CD4-positive, alpha-beta T cell treated with Interferon gamma for 1 hour (primary cell): ENCODE measurements around the gene FAM168A.

Experiments
- DNase-seq: peaks from one replicate; pipeline ENCODE4 v3.0.0-alpha.2; 2020

The FAM168A gene

DNA sequence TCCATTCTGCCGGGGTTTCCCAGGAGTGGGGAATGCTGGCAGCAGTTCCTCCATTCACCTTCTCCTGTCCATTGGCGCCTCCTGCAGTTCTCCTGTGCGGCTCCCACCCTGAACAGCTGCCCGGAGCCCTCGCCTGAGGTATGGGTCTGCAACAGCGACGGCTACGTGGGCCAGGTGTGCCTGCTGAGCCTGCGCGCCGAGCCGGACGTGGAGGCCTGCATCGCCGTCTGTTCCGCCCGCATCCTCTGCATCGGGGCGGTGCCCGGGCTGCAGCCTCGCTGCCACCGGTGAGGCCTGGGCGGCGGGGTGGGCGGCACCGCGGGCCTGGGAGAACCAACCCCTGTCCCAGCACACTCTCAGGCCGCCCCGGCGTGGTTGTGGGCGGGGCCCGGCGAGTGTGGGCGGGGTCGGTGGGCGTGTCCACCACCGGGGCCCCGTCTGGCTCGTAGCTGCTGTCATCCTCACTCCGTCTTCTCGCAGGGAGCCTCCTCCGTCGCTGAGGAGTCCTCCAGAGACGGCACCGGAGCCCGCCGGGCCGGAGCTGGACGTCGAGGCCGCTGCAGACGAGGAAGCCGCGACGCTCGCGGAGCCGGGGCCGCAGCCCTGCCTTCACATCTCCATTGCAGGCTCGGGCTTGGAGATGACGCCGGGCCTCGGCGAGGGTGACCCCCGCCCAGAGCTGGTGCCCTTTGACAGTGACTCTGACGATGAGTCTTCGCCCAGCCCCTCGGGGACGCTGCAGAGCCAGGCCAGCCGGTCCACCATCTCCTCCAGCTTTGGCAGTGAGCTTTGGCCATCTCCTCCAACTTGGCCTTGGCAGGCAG, 235.7 kb downstream of the FAM168A start:
- no peak for DNase-seq

DNA sequence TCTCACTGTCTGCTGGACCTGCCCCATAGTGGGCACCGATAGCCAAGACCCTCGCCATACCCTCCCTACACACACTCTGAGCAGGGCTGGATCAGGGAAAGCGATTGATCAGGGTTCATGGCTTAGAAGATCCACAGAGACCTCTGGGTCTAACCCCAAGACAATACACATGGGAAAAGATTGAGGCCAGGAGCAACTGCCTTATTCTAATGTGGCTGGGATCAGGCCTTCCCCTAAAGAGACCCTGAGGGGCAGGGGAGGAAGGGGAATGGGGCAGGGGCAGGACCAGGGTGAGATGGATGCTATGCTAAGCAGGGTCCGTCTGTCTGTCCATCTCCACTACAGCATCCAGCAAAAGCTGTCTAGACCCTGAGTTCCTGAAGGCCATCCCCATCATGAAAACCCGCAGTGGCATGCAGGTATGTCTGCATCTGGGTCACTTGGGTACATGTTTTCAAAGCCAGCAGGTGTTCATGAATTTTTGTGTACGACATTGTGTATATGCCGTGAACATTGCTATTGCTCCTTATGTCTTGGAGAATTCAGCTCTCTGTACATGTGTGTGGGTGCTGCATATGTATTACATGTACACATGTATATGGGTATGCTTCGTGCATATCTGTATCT, 237.1 kb downstream of the FAM168A start:
- DNase-seq, result no peak

DNA sequence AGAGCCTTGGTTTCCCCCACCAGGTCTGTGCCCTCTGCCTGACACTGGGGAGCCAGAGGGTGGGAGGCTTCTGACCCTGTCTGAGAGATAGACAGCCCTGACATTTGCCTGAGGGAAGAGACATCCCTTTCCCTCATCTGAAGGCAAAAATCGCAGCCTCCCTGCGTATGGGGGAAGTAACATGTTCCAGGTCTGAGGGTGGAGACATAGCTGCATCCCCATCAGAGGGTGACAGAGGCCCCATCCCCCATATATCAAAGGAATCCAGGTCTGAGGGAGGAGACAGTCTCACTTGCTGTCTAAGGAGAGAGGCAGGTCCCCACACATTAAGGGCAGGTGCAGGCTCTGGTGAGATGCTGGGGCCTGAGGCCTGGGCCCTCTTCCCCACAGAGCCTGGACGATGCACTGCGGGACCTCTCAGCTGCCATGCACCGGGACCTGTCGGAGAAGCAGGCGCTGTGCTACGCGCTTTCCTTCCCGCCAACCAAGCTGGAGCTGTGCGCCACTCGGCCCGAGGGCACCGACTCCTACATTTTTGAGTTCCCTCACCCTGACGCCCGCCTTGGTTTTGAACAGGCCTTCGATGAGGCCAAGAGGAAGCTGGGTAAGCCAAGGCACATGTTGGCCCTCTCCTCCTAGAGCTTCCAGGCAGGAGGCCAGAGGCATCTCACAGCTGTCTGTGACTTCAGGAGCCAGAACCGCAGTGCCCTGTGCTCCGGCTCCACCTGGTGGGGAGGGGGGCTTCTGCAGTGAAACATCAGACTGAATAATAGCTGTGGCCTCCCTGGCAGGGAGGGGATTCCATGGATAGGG, 237.8 kb downstream of the FAM168A start:
- DNase-seq, result peak; percentile 18

DNA sequence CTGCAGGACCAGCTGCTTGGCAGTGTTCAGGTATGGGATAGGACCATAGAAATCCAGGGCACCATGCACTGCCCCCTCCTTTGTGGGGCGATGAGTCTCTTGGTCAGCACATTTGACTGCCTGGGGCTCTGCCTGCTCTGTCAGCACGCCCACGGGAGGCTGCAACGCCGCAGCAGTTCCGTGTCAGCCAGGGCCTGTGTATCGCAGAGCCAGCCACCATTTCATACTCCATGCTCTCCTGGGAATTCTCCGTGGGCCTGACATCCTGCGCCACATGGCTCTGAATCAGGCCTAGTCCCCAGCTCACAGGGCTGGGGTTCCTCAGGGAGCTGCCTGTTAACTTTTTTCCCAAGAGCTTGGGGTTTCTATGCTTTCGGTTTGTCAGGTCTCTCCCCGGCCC, 238.6 kb downstream of the FAM168A start:
- no peak for DNase-seq

- DNase-seq, result no peak
These were observed 239.8 kb downstream of the FAM168A start for GRCh38 chr11:73358071-73358470.

GRCh38 chr11:73356979-73357860, 240.7 kb downstream of the FAM168A start:
- DNase-seq, result no peak

DNA sequence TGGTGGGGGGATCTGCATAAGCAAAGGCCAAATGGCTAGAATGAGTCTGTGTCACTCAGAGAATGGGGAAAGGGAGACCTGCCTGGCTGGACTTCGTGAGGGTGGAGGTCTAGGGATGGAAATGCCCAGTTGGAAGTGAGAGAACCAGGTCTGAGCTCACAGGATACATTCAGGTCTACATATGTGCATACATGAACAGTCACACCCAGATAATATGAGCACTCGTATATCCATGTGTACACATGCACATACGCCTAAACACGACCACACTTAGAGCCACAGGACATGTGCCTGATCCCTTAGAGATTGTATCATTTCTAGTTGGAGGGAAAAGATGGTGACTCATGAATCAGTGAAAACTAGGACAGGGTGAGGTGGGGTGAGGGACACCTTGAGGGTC, 242.8 kb downstream of the FAM168A start:
- DNase-seq, result no peak

DNA sequence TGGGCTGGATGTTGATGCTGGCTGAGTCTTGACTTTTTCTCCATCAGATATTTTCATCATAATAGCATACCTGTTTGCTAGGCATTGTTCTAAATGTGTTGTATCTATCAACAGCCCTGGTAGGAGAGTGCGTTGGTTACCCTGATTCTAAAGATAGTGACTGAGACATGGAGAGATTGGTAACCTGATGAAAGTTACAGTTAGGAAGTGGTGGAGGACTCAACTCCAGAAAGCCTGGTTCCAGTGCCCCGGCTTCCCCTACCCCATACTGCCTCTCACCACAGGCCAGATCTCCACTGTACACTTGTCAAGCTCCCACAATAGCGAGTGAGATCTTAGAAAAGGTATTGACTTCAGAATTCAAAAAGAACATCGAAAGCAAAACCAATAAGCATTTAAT, 244.5 kb downstream of the FAM168A start:
- no peak for DNase-seq

DNA sequence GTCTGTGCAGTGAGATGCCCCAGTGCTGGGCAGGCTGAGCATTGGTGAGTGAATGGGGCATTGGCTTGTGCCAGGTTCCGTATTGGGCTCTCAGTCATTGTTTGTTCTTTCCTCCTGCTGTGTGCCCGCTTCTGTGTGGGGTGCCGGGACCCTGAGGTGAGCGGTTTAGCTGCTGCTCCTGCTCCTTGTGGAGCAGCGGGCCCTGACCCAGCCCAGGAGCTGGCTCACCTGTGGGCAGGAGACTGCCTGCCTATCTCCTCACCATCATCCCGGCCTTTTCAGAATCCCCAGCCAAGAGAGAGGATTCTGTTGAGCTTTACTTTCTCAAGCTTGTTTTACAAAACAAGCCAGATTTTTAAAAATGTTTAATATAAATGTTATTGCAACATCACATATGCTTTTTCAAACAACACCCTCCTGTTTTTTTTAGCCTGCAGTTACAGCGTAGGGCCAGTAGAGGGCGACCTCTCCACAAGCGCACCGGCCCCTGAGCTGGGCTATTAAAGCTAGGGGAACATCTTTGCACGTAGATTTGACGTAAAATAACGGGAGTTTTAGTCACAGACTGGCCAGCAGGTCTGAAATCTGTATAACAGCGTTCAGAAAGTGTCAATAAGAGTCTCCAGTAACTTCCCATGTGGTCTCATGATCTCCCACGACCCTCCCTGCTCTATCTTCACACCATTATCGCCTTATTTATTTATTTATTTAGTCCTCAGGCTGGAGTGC, 246.8 kb downstream of the FAM168A start:
- peak; percentile 65 for DNase-seq
